ENCODE results near the gene HCK.
A peak's percentile ranks its signal among the peaks of the same experiment; 100 is the strongest.

Gene HCK

GRCh38 chr20:32035426-32035779 is 16.6 kb upstream of the HCK start:
- no peak for TF ChIP-seq GATA1 (IDR thresholded peaks at IDR 0.05; ENCODE audit: low read depth, low read length)
- TF ChIP-seq POLR2A (IDR thresholded peaks at IDR 0.05; ENCODE audit: low read length), result no peak
- DNase-seq, result no peak

- TF ChIP-seq GATA1 (IDR thresholded peaks at IDR 0.05; ENCODE audit: low read depth, low read length) (no peak), POLR2A (IDR thresholded peaks at IDR 0.05; ENCODE audit: low read length) (no peak)
- DNase-seq, result no peak
These were observed 15.8 kb upstream of the HCK start for GRCh38 chr20:32036252-32036651.

GRCh38 chr20:32036716-32037485 is 15.1 kb upstream of the HCK start:
- peak; percentile 32 to 71 for DNase-seq
- no peak for TF ChIP-seq POLR2A (IDR thresholded peaks at IDR 0.05; ENCODE audit: low read length)
- TF ChIP-seq GATA1 (IDR thresholded peaks at IDR 0.05; ENCODE audit: low read depth, low read length), result no peak

GRCh38 chr20:32037929-32038328 is 14.1 kb upstream of the HCK start:
- DNase-seq, result no peak

GRCh38 chr20:32040142-32040953 is 11.7 kb upstream of the HCK start:
- DNase-seq, result no peak
- TF ChIP-seq POLR2A (IDR thresholded peaks at IDR 0.05; ENCODE audit: low read length), result no peak
- TF ChIP-seq GATA1 (IDR thresholded peaks at IDR 0.05; ENCODE audit: low read depth, low read length), result no peak

More at GRCh38 chr20:32037929-32038328, 14.1 kb upstream of the HCK start:
- TF ChIP-seq GATA1 (IDR thresholded peaks at IDR 0.05; ENCODE audit: low read depth, low read length), result no peak

- TF ChIP-seq POLR2A (IDR thresholded peaks at IDR 0.05; ENCODE audit: low read length) (no peak), GATA1 (IDR thresholded peaks at IDR 0.05; ENCODE audit: low read depth, low read length) (no peak)
- DNase-seq, result no peak
These were observed 6.0 kb upstream of the HCK start for GRCh38 chr20:32045999-32046398.

- TF ChIP-seq GATA1 (IDR thresholded peaks at IDR 0.05; ENCODE audit: low read depth, low read length) (no peak), POLR2A (IDR thresholded peaks at IDR 0.05; ENCODE audit: low read length) (no peak)
- DNase-seq, result no peak
These were observed 1.7 kb upstream of the HCK start for GRCh38 chr20:32050324-32050841.

GRCh38 chr20:32050851-32051556 is 1.0 kb upstream of the HCK start:
- no peak for TF ChIP-seq GATA1 (IDR thresholded peaks at IDR 0.05; ENCODE audit: low read depth, low read length)
- no peak for TF ChIP-seq POLR2A (IDR thresholded peaks at IDR 0.05; ENCODE audit: low read length)
- no peak for DNase-seq

- TF ChIP-seq POLR2A (IDR thresholded peaks at IDR 0.05; ENCODE audit: low read length) (no peak), GATA1 (IDR thresholded peaks at IDR 0.05; ENCODE audit: low read depth, low read length) (no peak)
- no peak for DNase-seq
These were observed 337 bp upstream of the HCK start for GRCh38 chr20:32051720-32052089.

GRCh38 chr20:32052778-32053362 is 828 bp downstream of the HCK start:
- no peak for DNase-seq
- TF ChIP-seq POLR2A (IDR thresholded peaks at IDR 0.05; ENCODE audit: low read length), result no peak
- no peak for TF ChIP-seq GATA1 (IDR thresholded peaks at IDR 0.05; ENCODE audit: low read depth, low read length)

- TF ChIP-seq POLR2A (IDR thresholded peaks at IDR 0.05; ENCODE audit: low read length) (no peak), GATA1 (IDR thresholded peaks at IDR 0.05; ENCODE audit: low read depth, low read length) (no peak)
- no peak for DNase-seq
These were observed 1.6 kb downstream of the HCK start for GRCh38 chr20:32053648-32054047.

- TF ChIP-seq POLR2A (IDR thresholded peaks at IDR 0.05; ENCODE audit: low read length), result no peak
- no peak for TF ChIP-seq GATA1 (IDR thresholded peaks at IDR 0.05; ENCODE audit: low read depth, low read length)
- no peak for DNase-seq
These were observed 4.9 kb downstream of the HCK start for GRCh38 chr20:32056708-32057483.

GRCh38 chr20:32057656-32058184 is 5.7 kb downstream of the HCK start:
- DNase-seq, result no peak
- no peak for TF ChIP-seq POLR2A (IDR thresholded peaks at IDR 0.05; ENCODE audit: low read length)

Data from erythroblast (primary cell).